ENCODE data around the gene AAGAB. TPM values are rescaled to one million over a fixed set of nuclear protein-coding genes. Genes with fewer than 3 reads are reported as not detected.
A peak's percentile ranks its signal among the peaks of the same experiment; 100 is the strongest.

AAGAB gene
- total RNA-seq, 2 donors from 2014 or later: 32.8 to 52.0 TPM

DNA sequence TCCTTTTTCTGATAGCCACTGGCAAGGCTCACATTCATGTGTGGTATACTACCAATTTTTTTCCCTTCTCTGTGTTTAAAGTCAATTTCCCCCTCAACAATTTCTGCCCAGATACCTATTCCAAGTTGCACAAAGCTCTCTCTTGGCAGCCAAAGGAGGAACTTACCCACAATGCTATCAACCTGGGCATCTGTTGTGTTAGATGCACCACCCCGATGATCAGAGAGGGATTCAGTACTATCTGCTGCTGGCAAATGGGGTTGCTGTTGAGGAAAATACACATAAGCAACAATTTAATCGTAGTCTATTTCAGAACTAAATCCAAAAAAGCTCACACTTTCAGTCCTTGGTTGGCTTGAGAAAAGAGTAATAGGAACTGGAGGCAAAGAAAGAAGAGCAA, 46.1 kb downstream of the AAGAB start:
- Mint-ChIP-seq H3K36me3 (ENCODE audit: low read depth) (peaks cover 56% of the 10 kb centered on the region), H3K27me3 (no peaks in the 10 kb centered on the region), H3K4me3 (no peak overlapping the region), H3K9me3 (no peaks in the 10 kb centered on the region), H3K27ac (no peak overlapping the region), H3K4me1 (no peaks in the 10 kb centered on the region)
- ATAC-seq (replicated peaks): no peak

DNA sequence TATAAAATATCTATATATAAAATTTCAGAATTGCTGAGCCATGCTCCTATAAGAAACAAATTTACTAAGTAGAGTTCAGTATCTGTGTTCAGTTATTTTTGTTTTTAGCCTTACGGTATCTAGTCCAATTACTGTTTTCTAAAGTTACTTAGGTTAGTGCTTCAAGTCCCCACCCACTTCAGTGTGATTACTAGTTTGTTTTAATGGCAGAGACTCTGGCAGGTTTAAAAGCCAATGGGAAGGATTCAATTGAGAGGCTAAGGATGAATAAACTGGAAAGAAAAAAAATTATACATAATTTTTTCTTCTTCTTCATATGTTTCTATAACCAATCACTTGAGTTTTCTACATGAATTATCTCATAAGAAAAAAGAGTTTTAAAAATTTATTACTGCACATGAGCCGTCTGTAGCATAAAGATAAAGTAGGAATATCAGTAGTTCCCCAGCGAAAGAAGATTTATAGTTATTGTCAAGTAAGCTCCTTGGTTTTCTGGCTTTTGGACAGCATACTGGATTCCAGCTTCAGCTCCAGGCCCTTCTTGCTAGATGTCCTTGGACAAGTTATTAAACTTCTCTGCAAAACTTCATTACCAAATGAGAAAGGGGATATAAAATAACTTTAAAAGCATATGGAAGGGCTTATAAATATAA, 46.8 kb downstream of the AAGAB start:
- no peak for ATAC-seq (replicated peaks)
- H3K27ac Mint-ChIP-seq: no peak overlapping the region
- no peak overlapping the region for H3K4me3 Mint-ChIP-seq
- peaks cover 63% of the 10 kb centered on the region for H3K36me3 Mint-ChIP-seq (ENCODE audit: low read depth)
- no peaks in the 10 kb centered on the region for H3K9me3 Mint-ChIP-seq
- H3K27me3 Mint-ChIP-seq: no peaks in the 10 kb centered on the region
- no peaks in the 10 kb centered on the region for H3K4me1 Mint-ChIP-seq

DNA sequence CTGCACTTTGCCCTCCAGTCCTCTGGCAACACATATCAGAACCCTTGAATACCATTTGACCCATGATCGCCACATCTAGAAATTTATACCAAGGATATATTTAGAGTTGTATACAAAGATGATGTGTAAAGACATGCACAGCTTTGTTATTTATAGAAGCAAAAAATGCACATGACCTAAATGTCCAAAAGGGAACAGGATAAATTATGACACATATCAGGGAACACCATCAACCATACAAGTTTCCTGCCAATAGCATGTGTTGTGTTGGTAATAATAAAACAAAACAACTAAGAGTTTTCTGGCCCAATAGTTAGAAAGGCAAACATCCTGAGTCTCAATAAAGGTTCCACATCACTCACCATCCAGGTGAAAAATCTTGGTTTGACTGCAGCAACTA, 51.5 kb downstream of the AAGAB start:
- Mint-ChIP-seq H3K9me3 (no peaks in the 10 kb centered on the region), H3K27ac (no peak overlapping the region), H3K4me1 (peaks cover 7% of the 10 kb centered on the region), H3K27me3 (no peaks in the 10 kb centered on the region), H3K4me3 (no peak overlapping the region), H3K36me3 (ENCODE audit: low read depth) (peaks cover 94% of the 10 kb centered on the region)
- ATAC-seq (replicated peaks): no peak

GRCh38 chr15:67202091-67202490, 52.4 kb downstream of the AAGAB start:
- Mint-ChIP-seq H3K4me1 (peaks cover 12% of the 10 kb centered on the region), H3K4me3 (no peak overlapping the region), H3K27ac (no peak overlapping the region), H3K9me3 (no peaks in the 10 kb centered on the region), H3K27me3 (no peaks in the 10 kb centered on the region), H3K36me3 (ENCODE audit: low read depth) (peaks cover 92% of the 10 kb centered on the region)
- no peak for ATAC-seq (replicated peaks)

GRCh38 chr15:67201136-67201535, 53.3 kb downstream of the AAGAB start:
- Mint-ChIP-seq H3K36me3 (ENCODE audit: low read depth) (peaks cover 92% of the 10 kb centered on the region), H3K27ac (no peak overlapping the region), H3K9me3 (no peaks in the 10 kb centered on the region), H3K4me1 (peaks cover 20% of the 10 kb centered on the region), H3K4me3 (no peak overlapping the region), H3K27me3 (no peaks in the 10 kb centered on the region)
- ATAC-seq (replicated peaks): no peak

DNA sequence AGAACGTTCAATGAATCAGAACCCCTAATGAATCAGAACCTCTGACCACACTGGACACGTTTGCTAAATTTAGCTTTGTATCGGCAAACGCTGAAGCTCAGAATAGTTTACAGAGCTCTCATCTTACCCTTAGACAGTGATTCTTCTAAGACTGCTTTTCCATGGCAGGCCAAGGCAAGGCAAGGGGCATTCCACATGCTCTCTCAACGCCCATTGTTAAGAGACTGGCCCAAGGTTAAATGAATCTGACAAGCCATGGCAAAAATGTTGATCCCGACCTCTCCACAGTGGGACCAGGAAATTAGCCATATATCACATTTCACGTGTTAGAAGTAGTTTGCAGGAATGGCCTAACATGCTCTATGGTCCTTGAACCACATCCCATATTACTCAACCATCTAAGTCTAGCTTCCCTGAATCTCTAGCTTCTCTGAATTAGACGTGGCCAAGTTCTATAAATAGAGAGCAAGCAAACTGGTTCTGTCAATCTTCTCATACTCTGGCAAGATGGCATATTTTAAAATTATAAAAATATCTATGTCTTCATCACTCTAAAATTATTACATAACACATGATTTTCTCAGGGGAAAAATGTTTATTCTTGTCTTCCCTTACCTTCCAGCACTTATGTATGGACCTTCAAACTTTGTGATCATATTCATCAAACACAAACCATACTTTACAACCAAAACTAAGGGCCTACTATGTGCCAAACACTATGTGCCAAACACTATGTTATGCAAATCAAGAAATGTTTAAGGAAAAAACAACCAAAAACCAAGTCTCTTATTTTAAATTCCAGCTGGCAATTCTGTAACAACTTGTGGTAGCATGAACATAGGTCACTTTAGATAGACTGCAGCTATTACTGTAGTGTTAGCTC, 54.3 kb downstream of the AAGAB start:
- Mint-ChIP-seq H3K4me1 (peaks cover 20% of the 10 kb centered on the region), H3K9me3 (no peaks in the 10 kb centered on the region), H3K27me3 (no peaks in the 10 kb centered on the region), H3K27ac (peak overlapping the region; percentile 86), H3K36me3 (ENCODE audit: low read depth) (peaks cover 89% of the 10 kb centered on the region), H3K4me3 (no peak overlapping the region)
- ATAC-seq (replicated peaks): peak; percentile 16

DNA sequence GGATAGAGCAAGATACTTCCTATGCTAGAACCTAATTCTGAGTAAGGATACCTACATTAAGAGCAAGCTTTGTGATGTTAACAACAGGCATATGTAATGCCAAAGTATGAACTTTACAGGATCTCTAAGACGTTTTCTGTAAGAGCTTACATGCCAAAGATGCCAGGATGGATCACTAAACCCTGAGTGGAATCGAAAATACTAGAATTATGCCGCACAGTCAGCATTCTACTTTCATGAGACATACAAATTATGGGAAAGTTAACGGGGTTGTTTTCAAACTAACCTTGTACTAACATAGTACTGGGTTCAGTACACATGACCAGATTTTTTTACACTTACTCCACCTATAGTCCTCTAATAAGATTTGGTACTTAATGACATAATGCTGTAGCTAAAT, 55.1 kb downstream of the AAGAB start:
- peak; percentile 9 for ATAC-seq (replicated peaks)
- Mint-ChIP-seq H3K4me1 (peaks cover 20% of the 10 kb centered on the region), H3K9me3 (no peaks in the 10 kb centered on the region), H3K4me3 (no peak overlapping the region), H3K36me3 (ENCODE audit: low read depth) (peaks cover 87% of the 10 kb centered on the region), H3K27ac (peak overlapping the region; percentile 86), H3K27me3 (no peaks in the 10 kb centered on the region)

- Mint-ChIP-seq H3K36me3 (ENCODE audit: low read depth) (peaks cover 87% of the 10 kb centered on the region), H3K27me3 (no peaks in the 10 kb centered on the region), H3K4me3 (peak overlapping the region; percentile 42), H3K9me3 (no peaks in the 10 kb centered on the region), H3K4me1 (peaks cover 25% of the 10 kb centered on the region), H3K27ac (peak overlapping the region; percentile 86)
- ATAC-seq (replicated peaks): peak; percentile 90
Measured at GRCh38 chr15:67198157-67198754, 56.2 kb downstream of the AAGAB start.

DNA sequence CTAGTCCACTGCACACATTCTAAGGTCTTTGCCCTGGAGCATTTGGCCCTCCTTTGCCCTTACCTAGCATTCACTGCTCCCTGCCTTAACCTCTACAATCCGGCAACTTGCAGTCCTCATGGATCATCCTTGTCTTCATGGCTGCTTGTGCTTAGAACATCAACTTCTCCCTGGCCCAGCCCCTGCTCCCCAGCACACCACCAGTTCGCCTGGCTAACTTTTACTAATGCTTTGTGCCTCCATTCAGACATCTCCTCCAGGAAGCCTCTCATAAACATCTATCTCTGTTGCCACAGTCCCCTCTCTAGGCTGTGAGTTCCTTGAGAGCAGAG, 57.1 kb downstream of the AAGAB start:
- H3K27ac Mint-ChIP-seq: peak overlapping the region; percentile 86
- H3K36me3 Mint-ChIP-seq (ENCODE audit: low read depth): peaks cover 87% of the 10 kb centered on the region
- H3K27me3 Mint-ChIP-seq: no peaks in the 10 kb centered on the region
- H3K4me3 Mint-ChIP-seq: no peak overlapping the region
- peaks cover 25% of the 10 kb centered on the region for H3K4me1 Mint-ChIP-seq
- H3K9me3 Mint-ChIP-seq: no peaks in the 10 kb centered on the region
- no peak for ATAC-seq (replicated peaks)

GRCh38 chr15:67196672-67197363, 57.6 kb downstream of the AAGAB start:
- Mint-ChIP-seq H3K27me3 (no peaks in the 10 kb centered on the region), H3K36me3 (ENCODE audit: low read depth) (peaks cover 87% of the 10 kb centered on the region), H3K27ac (peak overlapping the region; percentile 86), H3K4me3 (no peak overlapping the region), H3K9me3 (no peaks in the 10 kb centered on the region), H3K4me1 (peaks cover 25% of the 10 kb centered on the region)
- no peak for ATAC-seq (replicated peaks)

DNA sequence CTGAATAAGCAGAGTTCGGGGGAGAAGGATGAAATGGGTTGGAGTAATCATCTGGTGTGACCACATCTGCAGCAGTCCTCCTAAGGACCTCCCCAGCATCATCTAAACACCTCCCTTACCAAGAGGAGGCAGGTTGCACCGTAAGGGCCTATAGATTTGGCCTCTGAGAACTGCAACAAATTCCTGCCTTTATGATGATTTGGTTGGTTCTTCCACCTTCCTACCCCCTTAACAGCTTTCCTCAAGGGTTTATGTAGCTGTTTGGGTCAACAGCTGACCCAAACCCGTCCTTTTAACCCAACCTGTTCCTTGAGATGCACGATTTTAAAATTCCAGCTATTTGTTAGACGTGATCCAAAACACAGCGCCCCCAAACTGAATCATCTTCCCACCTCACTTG, 58.2 kb downstream of the AAGAB start:
- peak overlapping the region; percentile 86 for H3K27ac Mint-ChIP-seq
- ATAC-seq (replicated peaks): no peak
- no peaks in the 10 kb centered on the region for H3K9me3 Mint-ChIP-seq
- no peak overlapping the region for H3K4me3 Mint-ChIP-seq
- peaks cover 25% of the 10 kb centered on the region for H3K4me1 Mint-ChIP-seq
- no peaks in the 10 kb centered on the region for H3K27me3 Mint-ChIP-seq
- H3K36me3 Mint-ChIP-seq (ENCODE audit: low read depth): peaks cover 87% of the 10 kb centered on the region

DNA sequence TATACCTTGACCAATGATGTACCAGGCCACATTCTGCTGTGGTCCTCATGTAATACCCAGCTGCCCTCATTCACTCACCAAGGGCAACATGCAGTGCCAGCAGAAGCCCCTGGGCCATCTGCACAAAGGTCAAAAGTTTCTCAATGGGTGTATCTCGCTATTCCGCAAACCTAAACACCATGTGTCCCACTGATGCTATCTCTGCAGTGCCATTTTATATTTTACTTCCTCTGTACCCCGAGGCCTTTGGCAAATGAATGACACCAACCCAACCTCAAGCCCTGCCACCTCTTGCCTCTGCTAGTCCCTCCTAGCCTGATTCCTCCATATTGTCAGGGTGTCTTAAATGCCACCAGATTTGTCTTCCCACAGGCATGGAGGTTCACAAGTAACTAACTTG, 59.2 kb downstream of the AAGAB start:
- no peak overlapping the region for H3K4me3 Mint-ChIP-seq

DNA sequence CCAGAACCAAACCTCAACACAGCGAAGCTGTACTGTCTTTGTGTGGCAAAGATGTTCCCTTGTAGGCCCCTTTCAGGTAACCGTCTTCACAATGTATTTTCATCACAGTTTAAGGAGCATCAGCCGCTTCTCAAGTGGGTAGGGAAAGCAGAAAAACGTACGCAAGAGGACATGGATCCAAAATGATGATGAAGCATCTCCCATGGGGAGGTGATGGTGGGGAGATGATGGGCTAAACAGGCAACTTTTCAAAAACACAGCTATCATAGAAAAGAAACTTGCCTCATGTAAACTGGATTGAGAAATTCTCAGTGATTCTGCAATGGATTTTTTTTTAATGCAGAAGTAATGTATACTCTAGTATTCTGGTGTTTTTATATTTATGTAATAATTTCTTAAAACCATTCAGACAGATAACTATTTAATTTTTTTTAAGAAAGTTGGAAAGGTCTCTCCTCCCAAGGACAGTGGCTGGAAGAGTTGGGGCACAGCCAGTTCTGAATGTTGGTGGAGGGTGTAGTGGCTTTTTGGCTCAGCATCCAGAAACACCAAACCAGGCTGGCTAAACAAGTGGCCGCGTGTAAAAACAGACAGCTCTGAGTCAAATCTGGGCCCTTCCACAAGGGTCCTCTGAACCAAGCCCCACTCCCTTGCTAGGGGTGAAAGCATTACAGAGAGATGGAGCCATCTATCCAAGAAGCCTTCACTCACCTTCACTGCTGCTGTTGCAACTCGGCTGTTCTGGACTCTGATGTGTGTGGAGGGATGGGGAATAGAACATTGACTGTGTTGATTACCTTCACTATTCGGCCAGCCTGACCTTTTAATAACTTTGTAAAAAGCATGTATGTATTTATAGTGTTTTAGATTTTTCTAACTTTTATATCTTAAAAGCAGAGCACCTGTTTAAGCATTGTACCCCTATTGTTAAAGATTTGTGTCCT, 60.0 kb downstream of the AAGAB start:
- Mint-ChIP-seq H3K27me3 (no peaks in the 10 kb centered on the region), H3K36me3 (ENCODE audit: low read depth) (peaks cover 87% of the 10 kb centered on the region), H3K4me3 (no peak overlapping the region), H3K4me1 (peaks cover 25% of the 10 kb centered on the region), H3K9me3 (no peaks in the 10 kb centered on the region), H3K27ac (peak overlapping the region; percentile 63)
- ATAC-seq (replicated peaks): no peak

More for the DNA sequence above, 59.2 kb downstream of the AAGAB start:
- H3K4me1 Mint-ChIP-seq: peaks cover 25% of the 10 kb centered on the region
- no peaks in the 10 kb centered on the region for H3K27me3 Mint-ChIP-seq
- no peaks in the 10 kb centered on the region for H3K9me3 Mint-ChIP-seq
- peak overlapping the region; percentile 63 for H3K27ac Mint-ChIP-seq
- ATAC-seq (replicated peaks): no peak
- peaks cover 87% of the 10 kb centered on the region for H3K36me3 Mint-ChIP-seq (ENCODE audit: low read depth)

Measured in activated T-helper 17 cell treated with anti-CD3 and anti-CD28 coated beads, Interleukin-2, amount 50 U/mL, for 72 hours (primary cell).